Ramos (cell line): ENCODE data around the gene ZDHHC11B.

Experiments
- in situ Hi-C: fragments of 300-500 bp; cut with MboI; formaldehyde crosslinking; loops from one replicate; pipeline ENCODE4 v1.14.3; 2022; ENCODE audit warnings: low sequenced_read_pairs; ENCODE audit not compliant: unreplicated experiment

The ZDHHC11B gene

DNA sequence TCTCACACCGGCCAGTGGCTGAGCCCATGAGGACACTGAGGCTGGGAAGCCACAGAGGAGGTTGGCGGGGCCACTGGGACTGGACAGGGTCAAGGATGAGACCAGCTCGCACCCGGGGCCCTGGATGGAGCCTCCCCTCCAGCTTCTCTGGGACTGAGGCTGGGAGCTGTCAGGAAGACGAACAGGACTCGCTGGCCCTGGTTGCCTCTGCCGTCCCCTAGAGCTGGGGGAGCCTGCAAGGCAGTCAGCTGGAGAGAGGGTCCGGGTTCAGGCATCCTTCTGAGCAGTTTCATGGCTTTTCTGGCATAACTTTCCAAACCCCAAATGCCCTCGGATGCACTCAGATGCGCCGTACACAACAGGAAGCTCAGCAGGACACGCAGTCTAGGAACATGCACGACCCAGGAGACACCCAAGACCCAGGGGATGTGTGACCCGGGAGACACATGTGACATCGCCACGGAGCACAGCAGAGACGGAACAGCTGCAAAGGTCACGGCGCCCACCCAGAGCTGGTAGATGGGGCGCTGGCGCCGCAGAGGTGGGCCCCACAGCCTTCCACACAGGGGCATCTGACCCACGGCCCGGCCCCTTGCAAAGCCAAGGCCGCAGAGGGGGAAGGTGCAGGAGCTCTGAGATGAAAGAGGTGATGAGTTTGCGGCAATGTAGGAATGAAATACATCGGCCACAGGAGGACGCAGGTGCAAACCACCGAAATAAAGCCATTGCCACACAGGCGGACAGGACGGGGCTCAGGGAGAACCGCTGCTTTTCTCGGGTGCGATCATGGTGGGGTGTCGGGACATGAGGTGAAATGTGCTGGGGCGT is 108.4 kb downstream of the ZDHHC11B start:
- in situ Hi-C loops, result no loop called here

GRCh38 chr5:675111-675870 is 109.2 kb downstream of the ZDHHC11B start:
- in situ Hi-C loops, result no loop called here

GRCh38 chr5:674630-675011 is 109.9 kb downstream of the ZDHHC11B start:
- in situ Hi-C loops, result no loop called here

DNA sequence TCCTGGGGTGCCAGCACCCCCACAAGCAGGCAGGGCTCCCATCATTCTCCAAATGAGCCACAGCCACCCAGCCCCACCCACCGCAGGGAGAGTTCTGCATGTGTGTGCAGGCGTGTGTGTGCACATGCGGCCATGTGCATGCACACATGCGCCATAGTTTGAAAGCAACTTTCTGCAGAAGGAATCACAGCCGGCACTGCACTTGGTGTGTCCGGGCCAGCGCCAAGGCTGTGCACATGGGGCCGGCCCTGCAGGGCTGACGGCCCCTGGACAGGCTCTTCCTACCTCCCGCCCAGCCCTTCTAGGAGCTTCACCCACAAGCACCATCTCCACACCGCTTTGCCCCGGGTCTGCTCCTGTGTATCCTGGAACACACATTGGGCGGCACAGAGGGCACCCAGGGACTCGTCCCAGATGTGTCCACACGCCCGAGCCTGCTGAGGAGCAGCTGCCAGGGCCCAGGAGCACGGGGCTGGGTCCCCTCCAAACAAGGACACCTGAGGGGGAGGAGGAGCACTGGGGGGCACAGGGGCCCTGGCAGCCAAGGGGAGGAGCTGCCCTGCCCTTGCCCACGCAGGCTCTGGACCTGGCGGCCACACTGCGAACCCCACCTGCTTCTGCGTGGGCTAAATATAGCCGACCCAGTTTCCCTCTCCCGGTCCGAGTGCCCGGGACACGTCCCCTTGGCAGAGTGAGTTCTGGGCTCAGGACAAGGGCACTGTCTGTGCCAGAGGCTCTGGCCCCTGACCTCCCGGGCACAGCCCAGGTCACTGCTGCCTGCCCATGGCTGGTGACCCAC is 110.5 kb downstream of the ZDHHC11B start:
- in situ Hi-C loops, result no loop called here

DNA sequence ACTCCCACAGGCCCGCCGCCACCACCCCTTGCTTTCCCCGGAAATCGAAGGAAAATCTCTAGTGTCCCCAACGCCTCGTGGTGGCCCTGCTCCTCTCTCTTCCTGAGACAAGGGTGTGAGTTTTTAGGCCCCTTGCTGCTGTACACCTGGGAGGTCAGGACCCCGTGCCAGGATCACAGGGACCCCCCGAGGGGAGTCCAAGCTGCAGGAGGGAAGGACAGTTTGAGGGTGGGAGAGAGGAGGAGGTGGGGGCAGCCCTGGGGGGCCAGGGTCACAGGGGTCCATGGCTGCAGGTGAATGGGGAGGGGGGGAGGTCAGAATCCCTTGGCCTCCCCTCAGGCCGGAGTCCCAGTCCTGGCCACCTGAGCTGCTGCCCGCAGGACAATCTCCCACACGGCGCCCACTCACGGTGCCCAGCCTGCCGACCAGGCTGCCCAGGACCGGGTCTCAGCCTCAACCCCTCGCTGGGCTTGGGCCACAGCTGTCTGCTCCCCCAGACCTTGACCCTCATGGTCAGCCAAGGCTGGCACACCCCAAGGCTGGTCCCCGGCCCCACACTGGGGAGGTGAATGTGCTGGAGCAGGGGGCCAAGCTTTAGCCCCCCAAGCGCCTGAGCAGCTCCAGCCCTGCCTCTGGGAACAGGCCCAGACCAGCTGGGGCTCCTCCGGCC is 111.2 kb downstream of the ZDHHC11B start:
- in situ Hi-C loops, result no loop called here

DNA sequence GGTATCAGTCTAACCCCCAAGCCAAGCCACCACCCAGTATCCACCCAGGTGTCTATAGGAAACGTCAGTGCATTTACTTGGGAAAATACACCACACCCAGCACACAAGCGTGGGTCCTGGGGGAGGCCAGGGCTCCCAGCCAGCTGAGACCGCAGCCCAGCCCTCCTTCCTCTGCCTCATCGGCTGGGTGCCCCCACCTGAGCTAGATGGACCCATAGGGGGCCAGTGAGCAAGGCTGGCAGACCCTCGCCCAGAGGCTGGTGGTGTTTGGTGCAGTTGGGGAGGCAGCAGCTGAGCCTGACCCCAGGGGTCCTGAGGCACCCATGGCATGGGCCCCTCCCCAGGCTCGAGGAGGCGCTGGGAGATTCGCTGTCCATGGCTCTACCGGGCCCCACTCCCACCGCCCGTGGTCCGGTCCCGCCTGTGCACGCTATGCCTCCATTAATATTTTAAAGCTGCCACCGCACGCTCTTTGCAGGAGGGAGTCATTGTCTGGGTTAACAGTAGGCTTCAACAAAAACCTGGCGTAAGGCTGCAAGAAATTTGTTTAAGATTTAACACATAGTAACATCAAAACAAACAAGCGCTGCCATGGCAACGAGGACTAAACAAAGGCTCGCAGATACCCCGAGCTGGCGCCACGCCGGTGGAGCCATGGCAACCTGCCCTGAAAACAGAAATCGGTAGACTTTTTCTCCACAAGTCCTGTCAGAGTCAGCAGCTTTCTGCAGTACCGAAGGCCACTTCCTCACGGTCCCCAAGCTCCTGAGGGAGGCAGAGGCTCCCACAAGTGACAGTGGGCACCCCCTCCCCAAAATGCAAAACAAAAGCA is 112.0 kb downstream of the ZDHHC11B start:
- in situ Hi-C loops, result no loop called here

DNA sequence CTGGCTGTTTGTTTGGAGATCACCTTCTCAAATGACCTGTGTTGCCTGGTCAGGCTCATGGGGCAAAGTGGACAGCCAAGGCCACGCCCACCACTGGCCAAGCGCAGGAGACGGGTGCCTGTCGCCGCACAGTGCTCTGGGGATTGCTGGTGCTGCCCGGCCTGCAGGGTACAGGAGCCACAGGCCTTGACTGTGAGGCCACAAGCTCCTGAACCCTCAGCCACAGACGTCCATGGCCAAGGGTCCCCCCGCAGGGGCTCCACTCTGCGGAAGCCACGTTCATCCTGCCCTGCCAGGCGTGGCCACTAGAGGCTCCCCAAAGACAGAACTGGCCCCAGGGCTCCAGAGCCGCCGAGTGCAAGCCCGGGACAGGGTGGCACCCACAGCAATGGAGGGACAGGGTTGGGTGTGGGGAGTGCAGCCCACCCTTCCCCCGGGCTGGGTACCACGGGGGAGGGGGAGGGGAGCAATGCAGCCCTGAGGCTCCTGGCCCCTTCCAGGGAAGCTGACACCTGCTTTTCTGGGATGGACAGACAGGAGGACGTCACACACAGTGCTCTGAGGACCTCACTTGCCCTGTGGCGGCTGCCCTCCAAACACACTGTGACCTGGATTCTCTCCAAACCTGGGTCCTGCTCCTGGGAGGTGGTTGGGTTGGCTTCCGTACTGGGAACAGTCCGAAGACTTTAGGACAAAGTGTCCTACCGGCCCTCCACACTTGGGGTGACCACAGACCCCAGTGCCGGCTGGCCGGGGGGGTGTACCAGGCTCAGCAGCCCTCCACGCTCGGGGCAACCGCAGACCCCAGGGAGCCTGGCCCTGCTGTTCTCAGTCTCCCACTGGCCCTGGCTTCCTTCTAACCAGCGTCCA is 112.8 kb downstream of the ZDHHC11B start:
- in situ Hi-C loops, result no loop called here

DNA sequence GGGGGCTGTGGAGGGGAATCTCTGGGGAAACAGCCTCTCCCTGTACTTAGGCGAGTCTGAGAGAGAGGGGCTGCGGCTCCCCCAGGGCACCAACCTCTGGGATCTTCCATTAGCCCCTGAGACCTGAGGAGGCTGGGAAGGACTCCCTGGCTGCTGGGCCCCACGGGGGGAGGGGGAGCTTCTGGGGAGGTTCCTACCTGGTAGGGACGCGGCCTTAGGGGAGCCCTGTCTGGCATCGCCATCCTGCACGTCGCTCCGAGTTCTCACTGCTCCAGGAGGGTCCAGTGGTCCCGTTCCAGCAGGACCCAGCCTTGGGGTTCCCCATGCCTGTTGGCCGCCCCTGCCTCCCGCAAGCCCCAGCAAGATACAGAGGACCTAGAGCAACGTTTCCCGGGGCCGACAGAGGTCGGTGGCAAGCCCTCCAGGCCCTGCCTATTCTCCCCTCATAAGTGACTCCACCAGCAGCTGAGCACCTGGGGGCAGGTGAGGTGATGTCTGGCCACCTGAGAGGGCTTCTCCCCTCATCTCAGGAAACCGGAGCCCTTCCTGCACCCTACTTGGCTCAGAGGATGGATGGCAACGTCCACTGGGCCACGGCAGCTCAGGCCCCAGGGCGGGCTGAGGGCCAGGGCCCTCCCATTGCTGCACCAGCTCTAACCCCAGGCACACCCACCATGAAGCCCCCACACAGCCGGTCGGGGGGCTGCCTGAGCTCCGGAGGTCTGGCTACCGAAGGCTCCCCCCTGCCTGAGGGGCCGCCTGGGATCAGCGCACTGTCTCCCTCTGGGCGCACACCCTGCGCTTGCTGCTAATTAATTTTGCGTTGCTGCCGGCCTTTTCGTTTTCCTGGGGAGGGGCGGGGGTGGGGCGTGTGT is 113.9 kb downstream of the ZDHHC11B start:
- in situ Hi-C loops, result no loop called here

- in situ Hi-C loops, result loop anchor here (10.0 kb wide), 1 partner anchor 235 kb away; no protein-coding TSS in a partner anchor
These were observed 114.6 kb downstream of the ZDHHC11B start for GRCh38 chr5:669842-670395.

- in situ Hi-C loops, result loop anchor here (10.0 kb wide), 1 partner anchor 236 kb away; no protein-coding TSS in a partner anchor
These were observed 115.3 kb downstream of the ZDHHC11B start for GRCh38 chr5:669111-669841.

DNA sequence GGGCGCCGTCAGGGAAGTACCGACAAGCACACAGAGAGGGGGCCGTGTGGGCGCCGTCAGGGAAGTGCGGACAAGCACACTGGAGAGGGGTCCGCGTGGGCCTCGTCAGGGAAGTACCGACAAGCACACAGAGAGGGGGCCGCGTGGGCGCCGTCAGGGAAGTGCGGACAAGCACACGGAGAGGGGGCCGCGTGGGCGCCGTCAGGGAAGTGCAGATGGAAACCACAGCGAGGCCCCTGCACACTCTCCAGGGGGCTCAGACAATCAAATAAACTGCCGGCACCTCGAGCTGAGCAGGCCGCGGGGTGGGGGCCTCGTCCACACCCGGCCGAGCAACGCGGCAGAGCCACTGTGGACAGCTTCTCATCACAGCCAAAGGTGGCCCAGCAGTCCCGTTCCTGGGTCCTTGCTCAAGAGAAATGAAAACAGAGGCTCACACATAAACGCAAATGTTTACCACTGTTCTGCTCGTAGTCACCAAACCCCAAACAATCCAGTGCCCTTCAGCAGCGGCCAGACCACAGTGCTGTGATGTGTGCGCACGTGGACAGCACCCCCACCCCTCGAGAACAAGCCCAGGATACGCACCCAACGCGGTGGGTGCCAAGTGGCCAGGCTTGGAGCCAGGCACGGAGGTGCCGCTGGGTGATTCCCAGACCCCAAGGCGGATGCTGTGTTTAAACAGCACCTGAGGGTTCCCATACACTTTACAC is 116.1 kb downstream of the ZDHHC11B start:
- in situ Hi-C loops, result loop anchor here (10.0 kb wide), 1 partner anchor 236 kb away; no protein-coding TSS in a partner anchor

DNA sequence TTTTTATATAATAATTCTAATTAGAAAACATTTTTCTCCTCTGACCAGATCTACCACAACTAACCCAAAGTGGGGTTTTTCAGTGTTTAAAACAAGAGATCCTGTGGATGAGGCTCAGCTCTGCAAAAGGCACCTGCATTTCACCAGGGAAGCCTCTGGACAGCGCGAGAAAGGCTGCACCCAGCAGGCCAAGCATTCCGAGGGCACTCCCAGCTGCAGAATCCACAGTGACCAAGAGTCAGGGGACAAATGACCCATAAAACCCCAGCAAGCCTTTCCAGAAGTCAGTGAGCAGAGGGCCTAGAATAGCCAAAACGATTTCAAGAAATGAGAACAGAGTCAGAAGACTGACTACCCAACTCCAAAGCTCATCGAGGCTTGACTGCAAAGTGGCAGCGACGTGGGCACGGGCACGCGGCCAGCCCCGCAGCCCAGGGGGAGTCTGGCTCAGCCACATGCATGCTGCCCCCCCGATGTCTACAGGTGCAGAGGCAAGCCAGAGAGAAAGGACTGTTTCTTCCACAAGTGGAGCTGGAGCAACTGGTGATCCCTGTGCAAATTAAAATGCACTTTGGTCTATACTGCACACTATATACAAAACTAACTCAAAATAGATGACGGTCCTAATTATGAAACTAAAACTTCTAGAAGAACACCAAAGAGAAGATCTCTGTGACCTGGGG is 117.6 kb downstream of the ZDHHC11B start:
- in situ Hi-C loops, result loop anchor here (10.0 kb wide), 1 partner anchor 238 kb away; no protein-coding TSS in a partner anchor

DNA sequence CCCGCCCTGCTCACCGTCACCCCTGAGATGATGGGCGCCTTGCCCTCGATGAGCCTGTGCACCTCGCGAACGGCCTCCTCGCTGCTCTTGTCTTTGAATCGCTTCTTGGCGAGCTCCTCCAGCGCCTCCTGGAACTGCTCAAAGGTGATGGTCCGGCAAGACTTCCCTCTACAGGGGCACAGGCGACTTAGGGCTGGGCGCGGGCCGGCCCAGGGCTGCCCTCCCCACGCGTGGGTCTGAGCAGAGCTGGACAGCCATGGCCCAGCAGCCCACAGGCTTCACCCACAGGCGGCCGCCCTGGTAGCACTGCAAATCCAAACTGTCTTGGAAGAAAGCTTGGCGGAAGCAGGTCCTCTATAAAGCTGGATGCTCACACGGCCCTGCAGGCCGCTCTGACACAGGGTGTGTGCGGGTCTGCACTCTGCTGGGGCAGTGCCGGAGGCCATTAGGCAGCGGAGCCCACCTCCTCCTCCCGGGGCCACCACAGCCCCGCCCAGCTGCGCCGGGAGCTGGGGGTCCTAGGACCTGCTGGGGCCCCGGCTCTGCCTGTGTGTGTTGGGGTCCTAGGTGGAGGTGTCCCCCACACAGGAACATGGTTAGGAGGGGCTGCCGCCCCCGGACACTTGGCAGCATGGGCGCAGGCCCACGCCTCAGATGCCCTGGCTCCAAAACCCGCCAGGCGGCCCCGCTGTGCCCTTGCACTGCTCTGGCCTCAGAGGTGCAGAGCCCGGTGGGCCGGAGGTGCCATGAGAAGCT is 118.4 kb downstream of the ZDHHC11B start:
- in situ Hi-C loops, result loop anchor here (10.0 kb wide), 1 partner anchor 239 kb away; no protein-coding TSS in a partner anchor

GRCh38 chr5:665541-665955 is 119.0 kb downstream of the ZDHHC11B start:
- in situ Hi-C loops, result loop anchor here (10.0 kb wide), 1 partner anchor 239 kb away; no protein-coding TSS in a partner anchor
